WTC11 (cell line): Measurements from ENCODE around the gene C17orf50.

ENCODE experiments used
- CTCF ChIP-seq: fragments of 200-600 bp; IDR thresholded peaks from 2 replicates; pipeline ENCODE4 v1.8.0; 2022; ENCODE audit warnings: antibody characterized with exemption
- E2F1 ChIP-seq: sonication (generic); formaldehyde crosslinking; IDR thresholded peaks from 2 replicates; pipeline ENCODE4 v1.8.0; 2022; ENCODE audit warnings: mild to moderate bottlenecking, missing genetic modification reagents
- EMX1 ChIP-seq: fragments of 250-450 bp; sonication (Bioruptor Pico); IDR thresholded peaks from 2 replicates; pipeline ENCODE4 v1.8.0; 2021; ENCODE audit warnings: mild to moderate bottlenecking
- NR2C2 ChIP-seq: sonication (generic); formaldehyde crosslinking; IDR thresholded peaks from 2 replicates; pipeline ENCODE4 v1.8.0; 2022; ENCODE audit warnings: mild to moderate bottlenecking, missing genetic modification reagents

GRCh38 chr17:35717475-35717874 lies 43.2 kb upstream of the C17orf50 start:
- TF ChIP-seq E2F1 (no peak), CTCF (no peak), NR2C2 (CRISPR knock-in tag) (no peak), EMX1 (CRISPR knock-in tag) (no peak)
